IPS-15b (cell line): ENCODE results near the gene ANGPTL4.

Experiments
- H3K27me3 ChIP-seq: one replicate; pipeline ENCODE4 v1.6.1; 2013; ENCODE audit warnings: low read length; ENCODE audit not compliant: control insufficient read depth, insufficient read depth
- H3K36me3 ChIP-seq: one replicate; pipeline ENCODE4 v1.6.1; 2013; ENCODE audit warnings: low read length; ENCODE audit not compliant: control insufficient read depth, insufficient read depth
- H3K4me1 ChIP-seq: one replicate; pipeline ENCODE4 v1.6.1; 2013; ENCODE audit warnings: mild to moderate bottlenecking, low read length; ENCODE audit not compliant: control insufficient read depth, insufficient read depth
- H3K4me3 ChIP-seq: one replicate; pipeline ENCODE4 v1.5.1; 2013; ENCODE audit warnings: low read depth, low read length
- H3K9ac ChIP-seq: one replicate; pipeline ENCODE4 v1.6.1; 2013; ENCODE audit warnings: low read depth, mild to moderate bottlenecking, low read length
- H3K9me3 ChIP-seq: one replicate; pipeline ENCODE4 v1.6.1; 2013; ENCODE audit warnings: mild to moderate bottlenecking, low read length; ENCODE audit not compliant: control insufficient read depth, insufficient read depth

The ANGPTL4 gene

DNA sequence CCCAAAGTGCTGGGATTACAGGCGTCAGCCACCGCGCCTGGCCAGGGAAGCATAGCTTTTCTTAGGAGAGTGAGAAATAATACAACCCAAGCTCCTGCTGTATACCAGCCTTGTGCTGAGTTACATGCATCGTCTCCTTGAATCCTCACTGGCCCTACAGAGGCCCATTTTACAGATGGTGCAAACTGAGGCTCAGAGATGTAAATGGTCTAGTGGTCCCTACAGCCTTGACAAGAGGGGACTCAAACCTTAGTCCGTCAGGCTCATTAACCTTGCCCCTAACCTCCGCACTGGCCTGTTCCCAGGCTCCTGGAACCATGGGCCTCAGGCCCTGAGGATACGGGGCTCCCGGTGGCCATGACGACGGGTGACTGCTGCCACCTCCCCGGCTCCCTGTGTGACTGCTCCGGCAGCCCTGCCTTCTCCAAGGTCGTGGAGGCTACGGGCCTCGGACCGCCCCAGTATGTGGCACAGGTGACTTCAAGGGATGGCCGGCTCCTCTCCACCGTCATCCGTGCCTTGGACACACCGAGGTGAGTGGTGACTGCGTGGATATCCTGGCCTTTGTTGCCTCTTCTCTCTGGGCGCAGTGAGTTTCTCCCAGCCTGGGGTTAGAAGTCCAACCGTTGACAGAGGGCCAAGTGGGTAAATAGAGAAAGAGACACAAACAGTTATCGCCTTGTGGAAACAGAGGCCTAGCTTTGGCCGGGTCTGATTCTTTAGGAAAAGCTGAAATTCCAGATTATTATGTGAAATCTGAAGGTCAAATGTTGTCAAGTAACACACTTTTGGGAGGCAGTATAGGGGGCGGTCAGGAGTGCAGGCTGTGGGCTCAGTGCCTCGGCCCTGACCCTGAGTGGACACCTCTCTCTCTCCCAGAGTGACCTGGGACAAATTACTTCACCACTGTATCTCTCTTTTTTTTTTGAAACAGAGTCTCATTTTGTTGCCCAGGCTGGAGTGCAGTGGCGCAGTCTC lies 57.8 kb downstream of the ANGPTL4 start:
- Histone ChIP-seq H3K9ac (no peak overlapping the region), H3K4me1 (no peaks in the 10 kb centered on the region), H3K36me3 (peaks cover 3% of the 10 kb centered on the region), H3K4me3 (no peak overlapping the region), H3K9me3 (no peaks in the 10 kb centered on the region), H3K27me3 (no peaks in the 10 kb centered on the region)

- peaks cover 5% of the 10 kb centered on the region for H3K36me3 ChIP-seq
- no peaks in the 10 kb centered on the region for H3K9me3 ChIP-seq
- no peaks in the 10 kb centered on the region for H3K4me1 ChIP-seq
- no peaks in the 10 kb centered on the region for H3K27me3 ChIP-seq
- H3K9ac ChIP-seq: no peak overlapping the region
- H3K4me3 ChIP-seq: no peak overlapping the region
Observed at GRCh38 chr19:8423817-8424223, 59.9 kb downstream of the ANGPTL4 start.
